ENCODE measurements around the gene PCDHGB4. TPM values are rescaled to one million over a fixed set of nuclear protein-coding genes. Genes with fewer than 3 reads are reported as not detected.
"Not testable (repeated sequence)": the region's sequence is repeated elsewhere in the genome, so short reads cannot be mapped to it uniquely, and the experiment has no call there.

The PCDHGB4 gene
- total and polyA plus RNA-seq, 10 of the 15 experiments (the other 5 are each of a cell fraction or from before 2014, with no cell fraction given): 0.02 to 0.20 (median 0.04) TPM; not detected in 4

- intact Hi-C loops (cut with micrococcal nuclease; ENCODE audit: unreplicated experiment); POLR2A ChIA-PET; H3K36me3 ChIP-seq (ENCODE audit: control insufficient read depth in 2 of 2, insufficient read depth in 2 of 2, low read length in 1 of 2); FAIRE-seq; H3K27me3 ChIP-seq (replicated peaks in 1 of 2; ENCODE audit: control insufficient read depth in 2 of 2, insufficient read depth in 2 of 2, low read length in 1 of 2); H3K4me3 ChIP-seq; ATAC-seq; H3K27ac ChIP-seq (ENCODE audit: control insufficient read depth, insufficient read depth); H3K9ac ChIP-seq (ENCODE audit: control insufficient read depth, insufficient read depth, low read length); H2AFZ ChIP-seq (ENCODE audit: control insufficient read depth, low read depth, low read length); H4K20me1 ChIP-seq (ENCODE audit: control insufficient read depth, insufficient read depth); H3K4me2 ChIP-seq (ENCODE audit: control insufficient read depth, insufficient read depth); H3K4me1 ChIP-seq (ENCODE audit: control insufficient read depth, insufficient read depth, low read length); BruUV-seq (replicated peaks); DNase-seq (ENCODE audit: low read depth, low spot score); H3K79me2 ChIP-seq (ENCODE audit: control insufficient read depth, insufficient read depth, low read length): not testable (repeated sequence)
- ChIA-PET RAD21 (ENCODE audit: unreplicated experiment) (interaction anchor here (2.3 to 3.3 kb wide), 5 partner anchors 61 to 153 kb away, joined by 6 to 42 read pairs (median 12); partner anchors contain the start of gene PCDHGC3), SMC1A (ENCODE audit: uncharacterized antibody, unreplicated experiment) (interaction anchor here (2.7 to 7.4 kb wide), 3 partner anchors 109 to 149 kb away, joined by 16 to 67 read pairs (median 35); no protein-coding TSS in a partner anchor), CTCF (interaction anchor here (0.7 to 10.9 kb wide), 13 partner anchors 15 to 208 kb away, joined by 3 to 245 read pairs (median 23); partner anchors contain the start of genes PCDHB14, PCDHGA12, PCDHGB3 and PCDHGC3)
- peak; percentile 24; the same call in 1 of the 2 replicates for TF ChIP-seq REST (IDR thresholded peaks at IDR 0.05; ENCODE audit: low read depth, low read length)
- peaks cover 12% of the 10 kb centered on the region; the same call in 2 of the 3 replicates for H3K9me3 ChIP-seq (replicated peaks; ENCODE audit: control insufficient read depth, insufficient read depth, low read length)
- in situ Hi-C loops (cut with MboI): loop anchor here (5.0 kb wide), 1 partner anchor 148 kb away; no protein-coding TSS in a partner anchor
- 83% methylated on average over 20 of the region's 46 CpGs for WGBS (ENCODE audit: insufficient coverage, insufficient replicate concordance, low lambda C conversion rate, missing lambda C conversion rate)
These were observed 27.2 kb downstream of the PCDHGB4 start for GRCh38 chr5:141414548-141415274.

Data from GM12878 (cell line).